ENCODE measurements around the gene ADORA2A. TPM values are rescaled to one million over a fixed set of nuclear protein-coding genes. Genes with fewer than 3 reads are reported as not detected.

ADORA2A gene
- total RNA-seq, 1 experiment from 2014 or later, result 4.0 TPM

GRCh38 chr22:24404561-24405275 lies 22.7 kb upstream of the ADORA2A start:
- intact Hi-C loops (cut with micrococcal nuclease; ENCODE audit: unreplicated experiment), result no loop called here
- no peak overlapping the region for H3K4me3 ChIP-seq (ENCODE audit: low read depth, low read length)
- CTCF ChIA-PET, result no interaction called here
- no peak for TF ChIP-seq CTCF (IDR thresholded peaks at IDR 0.05; ENCODE audit: insufficient read depth in 1 of 2, low read depth in 1 of 2, low read length in 1 of 2, severe bottlenecking in 1 of 2, unreplicated experiment in 1 of 2)
- no peak overlapping the region for H3K4me3 Mint-ChIP-seq (ENCODE audit: unreplicated experiment)
- H3K27ac Mint-ChIP-seq (ENCODE audit: unreplicated experiment), result no peak overlapping the region
- no peak for DNase-seq
- peaks cover 11% of the 10 kb centered on the region for H3K4me1 Mint-ChIP-seq (ENCODE audit: low read depth, unreplicated experiment)
- H3K27me3 Mint-ChIP-seq (ENCODE audit: insufficient read depth, unreplicated experiment), result no peaks in the 10 kb centered on the region
- H3K4me1 ChIP-seq, result no peaks in the 10 kb centered on the region
- H3K27me3 ChIP-seq (replicated peaks; ENCODE audit: control insufficient read depth, insufficient read depth, low read length), result no peaks in the 10 kb centered on the region
- POLR2A ChIA-PET, result no interaction called here
- peaks cover 67% of the 10 kb centered on the region for H3K36me3 Mint-ChIP-seq (ENCODE audit: insufficient read depth, unreplicated experiment)
- no peaks in the 10 kb centered on the region for H3K9me3 Mint-ChIP-seq (ENCODE audit: unreplicated experiment)
- BruUV-seq (replicated peaks), result no TSS peak
- H3K9me3 ChIP-seq, result no peaks in the 10 kb centered on the region
- H3K36me3 ChIP-seq (ENCODE audit: control insufficient read depth, insufficient read depth, low read length), result 0 out of 2 replicates have a peak, but pooled peaks cover 2% of the 10 kb centered on the region

- H3K36me3 ChIP-seq (ENCODE audit: control insufficient read depth, insufficient read depth, low read length), result 0 out of 2 replicates have a peak, but pooled peaks cover 2% of the 10 kb centered on the region
- no peak for DNase-seq
- peaks cover 73% of the 10 kb centered on the region for H3K36me3 Mint-ChIP-seq (ENCODE audit: insufficient read depth, unreplicated experiment)
- H3K4me3 Mint-ChIP-seq (ENCODE audit: unreplicated experiment), result no peak overlapping the region
- POLR2A ChIA-PET, result no interaction called here
- no peak overlapping the region for H3K27ac Mint-ChIP-seq (ENCODE audit: unreplicated experiment)
- H3K4me1 Mint-ChIP-seq (ENCODE audit: low read depth, unreplicated experiment), result peaks cover 2% of the 10 kb centered on the region
- H3K27me3 Mint-ChIP-seq (ENCODE audit: insufficient read depth, unreplicated experiment), result no peaks in the 10 kb centered on the region
- intact Hi-C loops (cut with micrococcal nuclease; ENCODE audit: unreplicated experiment), result no loop called here
- no peak overlapping the region for H3K4me3 ChIP-seq (ENCODE audit: low read depth, low read length)
- CTCF ChIA-PET, result no interaction called here
- no peak for TF ChIP-seq CTCF (IDR thresholded peaks at IDR 0.05; ENCODE audit: insufficient read depth in 1 of 2, low read depth in 1 of 2, low read length in 1 of 2, severe bottlenecking in 1 of 2, unreplicated experiment in 1 of 2)
- BruUV-seq (replicated peaks), result no TSS peak
- no peaks in the 10 kb centered on the region for H3K9me3 Mint-ChIP-seq (ENCODE audit: unreplicated experiment)
- no peaks in the 10 kb centered on the region for H3K4me1 ChIP-seq
- H3K9me3 ChIP-seq, result no peaks in the 10 kb centered on the region
- H3K27me3 ChIP-seq (replicated peaks; ENCODE audit: control insufficient read depth, insufficient read depth, low read length), result no peaks in the 10 kb centered on the region
Measured at GRCh38 chr22:24405631-24406321, 21.6 kb upstream of the ADORA2A start.

- peak overlapping the region; percentile 42 for H3K27ac Mint-ChIP-seq (ENCODE audit: unreplicated experiment)
Measured at GRCh38 chr22:24406322-24407277, 20.8 kb upstream of the ADORA2A start.

More at GRCh38 chr22:24406322-24407277, 20.8 kb upstream of the ADORA2A start:
- H3K4me1 Mint-ChIP-seq (ENCODE audit: low read depth, unreplicated experiment), result no peaks in the 10 kb centered on the region
- no peak overlapping the region for H3K4me3 Mint-ChIP-seq (ENCODE audit: unreplicated experiment)
- CTCF ChIA-PET, result no interaction called here
- BruUV-seq (replicated peaks), result no TSS peak
- DNase-seq, result no peak
- 0 out of 2 replicates have a peak, but pooled peaks cover 2% of the 10 kb centered on the region for H3K36me3 ChIP-seq (ENCODE audit: control insufficient read depth, insufficient read depth, low read length)
- H3K36me3 Mint-ChIP-seq (ENCODE audit: insufficient read depth, unreplicated experiment), result peaks cover 65% of the 10 kb centered on the region
- POLR2A ChIA-PET, result no interaction called here
- no peak overlapping the region for H3K4me3 ChIP-seq (ENCODE audit: low read depth, low read length)
- intact Hi-C loops (cut with micrococcal nuclease; ENCODE audit: unreplicated experiment), result no loop called here
- H3K4me1 ChIP-seq, result no peaks in the 10 kb centered on the region
- no peaks in the 10 kb centered on the region for H3K27me3 ChIP-seq (replicated peaks; ENCODE audit: control insufficient read depth, insufficient read depth, low read length)
- H3K27me3 Mint-ChIP-seq (ENCODE audit: insufficient read depth, unreplicated experiment), result no peaks in the 10 kb centered on the region
- H3K9me3 ChIP-seq, result no peaks in the 10 kb centered on the region
- H3K9me3 Mint-ChIP-seq (ENCODE audit: unreplicated experiment), result no peaks in the 10 kb centered on the region
- no peak for TF ChIP-seq CTCF (IDR thresholded peaks at IDR 0.05; ENCODE audit: insufficient read depth in 1 of 2, low read depth in 1 of 2, low read length in 1 of 2, severe bottlenecking in 1 of 2, unreplicated experiment in 1 of 2)

Data from Caco-2 (cell line).